BE2C (cell line): ENCODE data around the gene MRPL42.

ENCODE experiments used
- DNase-seq: peaks from one replicate; pipeline ENCODE4 v3.0.0-alpha.2; 2020
- H3K27me3 ChIP-seq: fragments of 250-450 bp; sonication (Bioruptor Pico); 2 replicates; pipeline ENCODE4 v1.5.1; 2020; ENCODE audit warnings: mild to moderate bottlenecking
- H3K36me3 ChIP-seq: fragments of 250-450 bp; sonication (Bioruptor Pico); 2 replicates; pipeline ENCODE4 v1.5.1; 2020; ENCODE audit warnings: mild to moderate bottlenecking
- H3K4me1 ChIP-seq: fragments of 250-450 bp; sonication (Bioruptor Pico); 2 replicates; pipeline ENCODE4 v1.5.1; 2020
- H3K4me3 ChIP-seq: 2 replicates; pipeline ENCODE4 v1.5.1; 2011; ENCODE audit warnings: low read depth, low read length
- H3K9me3 ChIP-seq: fragments of 250-450 bp; sonication (Bioruptor Pico); 2 replicates; pipeline ENCODE4 v1.5.1; 2020
- CTCF ChIP-seq: IDR thresholded peaks from 2 replicates; pipeline ENCODE4 v1.5.1; 2012; ENCODE audit warnings: mild to moderate bottlenecking, low read depth, low read length

MRPL42 gene

DNA sequence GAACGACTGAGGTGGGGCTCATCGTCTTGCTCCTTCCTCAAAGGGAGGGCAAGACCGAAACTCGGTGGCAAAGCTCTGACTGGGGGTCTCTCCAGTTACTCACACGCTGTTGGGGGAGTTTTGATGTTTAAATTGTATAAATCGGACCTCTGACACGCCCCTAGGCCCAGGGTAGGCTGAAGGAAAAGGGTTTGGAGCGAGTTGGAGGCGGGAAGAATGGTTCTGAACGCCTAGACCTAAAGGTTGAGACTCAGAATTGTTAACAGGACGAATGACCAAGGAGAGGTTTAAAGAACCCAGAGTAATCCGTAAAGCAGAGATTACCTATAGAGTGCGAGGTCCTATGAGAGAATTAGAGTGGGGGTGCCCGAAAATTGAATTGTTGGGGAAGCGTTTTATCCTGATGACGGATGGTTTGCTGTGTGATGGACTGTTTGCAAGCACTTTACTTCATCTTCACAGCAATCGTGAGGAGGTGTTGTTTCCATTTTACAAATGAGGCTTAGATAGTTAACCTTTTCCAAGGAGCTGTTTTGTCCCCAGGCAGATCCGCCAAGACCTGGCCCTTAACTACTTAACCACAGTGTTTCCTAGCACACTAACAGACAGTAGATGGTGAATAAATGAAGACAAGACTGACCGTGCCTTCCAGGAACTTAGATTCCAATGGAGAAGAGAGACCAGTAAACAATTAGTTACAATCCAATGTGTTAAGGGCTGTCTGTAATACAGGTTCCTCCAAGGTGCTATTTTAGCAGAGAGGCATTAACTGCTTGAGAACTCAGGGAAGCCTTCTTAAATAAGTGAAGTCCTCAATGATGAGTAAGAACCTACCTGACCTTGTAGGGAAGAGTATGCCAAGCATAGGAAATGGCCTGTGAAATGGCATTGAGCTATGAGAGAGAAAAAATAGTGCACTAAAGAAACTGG, 24.6 kb upstream of the MRPL42 start:
- Histone ChIP-seq H3K27me3 (no peaks in the 10 kb centered on the region), H3K4me1 (no peaks in the 10 kb centered on the region; the same call in 1 of the 2 replicates), H3K4me3 (peak overlapping the region; percentile 97), H3K36me3 (peaks cover 8% of the 10 kb centered on the region), H3K9me3 (no peaks in the 10 kb centered on the region)
- DNase-seq = no peak
- no peak for TF ChIP-seq CTCF

DNA sequence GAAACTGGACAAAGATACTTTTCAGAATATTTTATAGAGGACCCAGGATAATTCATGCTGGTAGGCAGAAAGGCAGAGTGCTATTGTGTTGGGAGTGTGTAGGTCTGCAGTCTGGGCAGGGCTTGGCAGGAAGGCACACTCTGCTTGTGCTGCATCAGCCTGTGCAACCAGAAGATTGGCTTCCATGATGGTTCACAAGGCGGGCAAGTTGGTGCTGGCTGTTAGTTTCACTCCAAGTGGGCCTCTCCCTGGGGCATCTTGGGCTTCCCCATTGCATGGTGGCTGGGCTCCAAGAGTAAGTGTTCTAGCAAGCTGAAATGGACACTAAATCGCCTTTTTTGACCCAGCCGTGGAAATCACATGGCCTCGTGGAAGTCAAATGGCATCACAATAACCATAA, 23.7 kb upstream of the MRPL42 start:
- TF ChIP-seq CTCF = no peak
- no peak overlapping the region for H3K4me3 ChIP-seq
- DNase-seq = no peak
- H3K36me3 ChIP-seq = peaks cover 8% of the 10 kb centered on the region
- no peaks in the 10 kb centered on the region for H3K27me3 ChIP-seq
- H3K4me1 ChIP-seq = no peaks in the 10 kb centered on the region
- no peaks in the 10 kb centered on the region for H3K9me3 ChIP-seq

GRCh38 chr12:93447555-93448290, 19.6 kb upstream of the MRPL42 start:
- H3K36me3 ChIP-seq = no peaks in the 10 kb centered on the region
- no peaks in the 10 kb centered on the region for H3K4me1 ChIP-seq
- H3K9me3 ChIP-seq = no peaks in the 10 kb centered on the region
- no peak overlapping the region for H3K4me3 ChIP-seq
- no peaks in the 10 kb centered on the region for H3K27me3 ChIP-seq
- no peak for TF ChIP-seq CTCF
- DNase-seq = no peak

- Histone ChIP-seq H3K4me1 (no peaks in the 10 kb centered on the region), H3K36me3 (no peaks in the 10 kb centered on the region), H3K4me3 (no peak overlapping the region), H3K27me3 (no peaks in the 10 kb centered on the region), H3K9me3 (no peaks in the 10 kb centered on the region)
- no peak for DNase-seq
- no peak for TF ChIP-seq CTCF
Observed at GRCh38 chr12:93448796-93449195, 18.5 kb upstream of the MRPL42 start.

- no peaks in the 10 kb centered on the region for H3K36me3 ChIP-seq
- DNase-seq = no peak
- H3K4me1 ChIP-seq = no peaks in the 10 kb centered on the region
Observed at GRCh38 chr12:93449277-93449676, 18.0 kb upstream of the MRPL42 start.

More at GRCh38 chr12:93449277-93449676, 18.0 kb upstream of the MRPL42 start:
- Histone ChIP-seq H3K27me3 (no peaks in the 10 kb centered on the region), H3K4me3 (no peak overlapping the region), H3K9me3 (no peaks in the 10 kb centered on the region)
- no peak for TF ChIP-seq CTCF
